ENCODE data around the gene MST1R. TPM values are rescaled to one million over a fixed set of nuclear protein-coding genes. Genes with fewer than 3 reads are reported as not detected.

MST1R gene
- total and polyA plus RNA-seq, 2 donors (not counting 3 experiments of a cell fraction or from before 2014, with no cell fraction given) = 0.93 to 2.4 TPM

GRCh38 chr3:49916686-49917085, 13.0 kb upstream of the MST1R start:
- H4K20me1 ChIP-seq (replicated peaks; ENCODE audit: control insufficient read depth, extremely low read depth, insufficient read depth, low read length) = no peaks in the 10 kb centered on the region
- intact Hi-C loops (cut with micrococcal nuclease) = no loop called here
- FAIRE-seq (no peak), DNase-seq (ENCODE audit: low read depth, low spot score) (no peak)
- H2AFZ ChIP-seq (ENCODE audit: low read depth, low read length) = no peak overlapping the region
- no peak overlapping the region for H3K9ac ChIP-seq (replicated peaks; ENCODE audit: extremely low read depth, insufficient read depth, low read length)
- no peaks in the 10 kb centered on the region for H3K4me1 ChIP-seq (ENCODE audit: control insufficient read depth, extremely low read depth, insufficient read depth, low read length)
- POLR2A ChIA-PET = no interaction called here
- no peaks in the 10 kb centered on the region for H3K27me3 ChIP-seq (ENCODE audit: control insufficient read depth in 2 of 2, insufficient read depth in 2 of 2, low read length in 2 of 2)
- CTCF ChIA-PET = no interaction called here
- TF ChIP-seq POLR2AphosphoS5 (IDR thresholded peaks at IDR 0.05; ENCODE audit: insufficient read depth, low read depth, low read length) (no peak), CTCF (IDR thresholded peaks at IDR 0.05; ENCODE audit: extremely low read depth in 1 of 2, insufficient read depth in 1 of 2, low read depth in 1 of 2, low read length in 2 of 2) (no peak), POLR2A (IDR thresholded peaks at IDR 0.05; ENCODE audit: low read depth, low read length) (no peak), JUN (IDR thresholded peaks at IDR 0.05; ENCODE audit: borderline replicate concordance, insufficient read depth, insufficient read length, low read depth) (no peak), MAX (IDR thresholded peaks at IDR 0.05; ENCODE audit: insufficient read depth, insufficient read length) (no peak), GATA2 (IDR thresholded peaks at IDR 0.05; ENCODE audit: insufficient read depth, insufficient read length, low read depth, low read length) (no peak), EZH2 (IDR thresholded peaks at IDR 0.05; ENCODE audit: borderline replicate concordance, low read depth, low read length, severe bottlenecking) (no peak), MYC (IDR thresholded peaks at IDR 0.05; ENCODE audit: low read depth, low read length) (no peak), FOS (IDR thresholded peaks at IDR 0.05; ENCODE audit: borderline replicate concordance, insufficient read depth, low read length) (no peak)
- H3K4me3 ChIP-seq (replicated peaks in 1 of 3; ENCODE audit: insufficient read depth in 1 of 3, low read depth in 1 of 3, low read length in 3 of 3) = no peak overlapping the region
- H3K36me3 ChIP-seq (ENCODE audit: control insufficient read depth in 2 of 2, extremely low read depth in 1 of 2, insufficient read depth in 2 of 2, low read length in 2 of 2) = peaks cover 0 to 2% of the 10 kb centered on the region in 2 experiments
- no TSS peak for BruUV-seq (replicated peaks)
- H3K9me1 ChIP-seq (replicated peaks; ENCODE audit: control insufficient read depth, extremely low read depth, insufficient read depth, low read length) = no peaks in the 10 kb centered on the region
- H3K9me3 ChIP-seq (replicated peaks; ENCODE audit: control insufficient read depth, insufficient read depth, low read length) = no peaks in the 10 kb centered on the region
- H3K79me2 ChIP-seq (ENCODE audit: control insufficient read depth, insufficient read depth, low read length) = no peaks in the 10 kb centered on the region
- no peak overlapping the region for H3K4me2 ChIP-seq (ENCODE audit: insufficient read depth, low read length)
- dilution Hi-C loops (cut with MboI; ENCODE audit: extremely low pct_ligation_motif_present, low sequenced_read_pairs) = no loop called here
- no peak overlapping the region for H3K27ac ChIP-seq (ENCODE audit: insufficient read depth, low read depth, low read length)
